SH-SY5Y (cell line): ENCODE results near the gene SYCE3.

ENCODE experiments used
- GATA2 ChIP-seq: IDR thresholded peaks from 2 replicates; pipeline ENCODE4 v1.6.1; 2011; ENCODE audit warnings: mild to moderate bottlenecking, low read depth, low read length
- GATA3 ChIP-seq: IDR thresholded peaks from 2 replicates; pipeline ENCODE4 v1.6.1; 2011; ENCODE audit warnings: low read depth, mild to moderate bottlenecking, low read length, moderate library complexity

DNA sequence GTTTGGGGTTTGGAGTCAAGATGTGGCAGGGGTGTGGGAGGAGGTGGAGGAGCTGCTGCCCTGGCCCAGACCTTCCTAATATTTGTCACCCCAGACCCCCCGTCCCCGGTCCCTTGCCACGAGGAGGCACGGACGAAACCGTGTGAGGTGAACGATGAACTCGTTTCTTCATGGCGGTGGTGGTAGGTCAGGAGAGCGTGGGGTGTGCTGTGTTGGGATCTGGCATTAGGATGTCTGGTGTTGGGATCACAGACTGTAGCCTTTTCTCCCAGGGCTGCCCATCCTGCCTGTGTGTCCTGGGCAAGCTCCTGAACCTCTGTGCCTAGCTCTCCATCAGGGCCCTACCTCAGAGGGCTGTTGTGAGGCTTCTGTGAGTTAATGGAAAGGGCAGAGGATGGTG, 46.3 kb upstream of the SYCE3 start:
- TF ChIP-seq GATA3 (no peak), GATA2 (no peak)
